Cardiac muscle cell (in vitro differentiated cells and primary cell): ENCODE measurements around the gene MBNL1. TPM values are rescaled to one million over a fixed set of nuclear protein-coding genes. Genes with fewer than 3 reads are reported as not detected.
A peak's percentile ranks its signal among the peaks of the same experiment; 100 is the strongest.

Experiments
- DNase-seq, 2 donors: peaks; one replicate each; pipeline versions ENCODE4 v3.0.0 to v3.0.0-alpha.2; 2010 to 2017; ENCODE audit warnings: low read depth in 1 of 2, low spot score in 1 of 2
- H3K27ac ChIP-seq: fragments of 200-600 bp; sonication (generic); 2 replicates; pipeline ENCODE4 v1.5.1; 2016
- H3K27me3 ChIP-seq: fragments of 200-600 bp; sonication (generic); 2 replicates; pipeline ENCODE4 v1.6.0; 2016; ENCODE audit warnings: control low read depth
- H3K36me3 ChIP-seq: fragments of 200-600 bp; sonication (generic); 2 replicates; pipeline ENCODE4 v1.5.1; 2016; ENCODE audit warnings: control low read depth
- H3K4me1 ChIP-seq: fragments of 200-600 bp; sonication (generic); 2 replicates; pipeline ENCODE4 v1.8.1; 2017; ENCODE audit warnings: low read depth, mild to moderate bottlenecking, mixed run types
- H3K4me3 ChIP-seq: fragments of 200-600 bp; sonication (generic); 2 replicates; pipeline ENCODE4 v1.5.1; 2016; ENCODE audit warnings: mild to moderate bottlenecking
- H3K9me3 ChIP-seq: fragments of 200-600 bp; sonication (generic); 2 replicates; pipeline ENCODE4 v1.5.1; 2017; ENCODE audit warnings: low read depth, mild to moderate bottlenecking, control low read depth
- polyA plus RNA-seq: library from polyadenylated mRNA; unstranded; fragments of >200 nt; fragmentation: Nextera tagmentation; extraction: Ambion mirVana; gene quantifications from 2 replicates; pipeline ENCODE4 v1.2.1, GENCODE V29; 2016
- total RNA-seq: library from RNA; depleted of rRNA; stranded (reverse); fragments of >200 nt; gene quantifications from 2 replicates; pipeline ENCODE4 v1.2.3, GENCODE V29; 2016
- TF ChIP-seq, protein P1 (sequence below): IDR thresholded peaks from 2 replicates; pipeline ENCODE4 v1.5.1; 2012; ENCODE audit warnings: low read depth, mild to moderate bottlenecking, low read length

The MBNL1 gene
- total and polyA plus RNA-seq, 2 experiments from 2014 or later: 18.1 to 75.1 TPM

GRCh38 chr3:152373379-152373778 is 104.7 kb downstream of the MBNL1 start:
- no peaks in the 10 kb centered on the region for H3K36me3 ChIP-seq
- no peak overlapping the region for H3K27ac ChIP-seq
- H3K4me3 ChIP-seq: no peak overlapping the region
- H3K4me1 ChIP-seq: no peaks in the 10 kb centered on the region
- TF ChIP-seq, protein P1, sequence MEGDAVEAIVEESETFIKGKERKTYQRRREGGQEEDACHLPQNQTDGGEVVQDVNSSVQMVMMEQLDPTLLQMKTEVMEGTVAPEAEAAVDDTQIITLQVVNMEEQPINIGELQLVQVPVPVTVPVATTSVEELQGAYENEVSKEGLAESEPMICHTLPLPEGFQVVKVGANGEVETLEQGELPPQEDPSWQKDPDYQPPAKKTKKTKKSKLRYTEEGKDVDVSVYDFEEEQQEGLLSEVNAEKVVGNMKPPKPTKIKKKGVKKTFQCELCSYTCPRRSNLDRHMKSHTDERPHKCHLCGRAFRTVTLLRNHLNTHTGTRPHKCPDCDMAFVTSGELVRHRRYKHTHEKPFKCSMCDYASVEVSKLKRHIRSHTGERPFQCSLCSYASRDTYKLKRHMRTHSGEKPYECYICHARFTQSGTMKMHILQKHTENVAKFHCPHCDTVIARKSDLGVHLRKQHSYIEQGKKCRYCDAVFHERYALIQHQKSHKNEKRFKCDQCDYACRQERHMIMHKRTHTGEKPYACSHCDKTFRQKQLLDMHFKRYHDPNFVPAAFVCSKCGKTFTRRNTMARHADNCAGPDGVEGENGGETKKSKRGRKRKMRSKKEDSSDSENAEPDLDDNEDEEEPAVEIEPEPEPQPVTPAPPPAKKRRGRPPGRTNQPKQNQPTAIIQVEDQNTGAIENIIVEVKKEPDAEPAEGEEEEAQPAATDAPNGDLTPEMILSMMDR: no peak
- DNase-seq: no peak
- no peaks in the 10 kb centered on the region for H3K9me3 ChIP-seq
- H3K27me3 ChIP-seq: no peaks in the 10 kb centered on the region

GRCh38 chr3:152374262-152374990 is 105.7 kb downstream of the MBNL1 start:
- Histone ChIP-seq H3K36me3 (no peaks in the 10 kb centered on the region), H3K4me3 (no peak overlapping the region), H3K9me3 (no peaks in the 10 kb centered on the region), H3K27me3 (no peaks in the 10 kb centered on the region), H3K4me1 (peaks cover 8% of the 10 kb centered on the region), H3K27ac (no peak overlapping the region)
- TF ChIP-seq, protein P1: no peak
- DNase-seq: no peak

DNA sequence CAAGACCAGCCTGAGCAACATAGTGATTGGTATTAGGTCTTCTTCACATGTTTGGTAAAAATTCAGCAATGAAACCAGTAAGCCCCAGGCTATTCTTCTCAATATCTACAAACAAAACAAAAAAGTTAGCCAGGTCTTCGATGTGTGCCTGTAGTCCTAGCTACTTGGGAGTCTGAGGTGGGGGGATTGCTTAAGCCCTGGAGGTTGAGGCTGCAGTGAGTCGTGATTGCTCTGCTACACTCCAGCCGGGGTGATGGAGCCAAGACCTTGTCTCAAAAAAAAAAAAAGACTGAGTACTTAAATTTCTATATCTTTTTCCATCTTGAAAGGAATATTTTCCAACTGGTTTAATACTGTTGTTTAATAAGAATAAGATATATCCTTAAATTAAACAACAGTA is 106.8 kb downstream of the MBNL1 start:
- no peaks in the 10 kb centered on the region for H3K9me3 ChIP-seq
- H3K4me1 ChIP-seq: peaks cover 8% of the 10 kb centered on the region
- DNase-seq: peak in 1 of 2 donors; percentile 21
- no peaks in the 10 kb centered on the region for H3K27me3 ChIP-seq
- TF ChIP-seq, protein P1: no peak
- no peak overlapping the region for H3K27ac ChIP-seq
- no peak overlapping the region for H3K4me3 ChIP-seq
- H3K36me3 ChIP-seq: no peaks in the 10 kb centered on the region

GRCh38 chr3:152376351-152377183 is 107.8 kb downstream of the MBNL1 start:
- peak in 1 of 2 donors; percentile 56 for DNase-seq
- peaks cover 8% of the 10 kb centered on the region for H3K4me1 ChIP-seq
- no peak overlapping the region for H3K4me3 ChIP-seq
- no peaks in the 10 kb centered on the region for H3K9me3 ChIP-seq
- H3K36me3 ChIP-seq: no peaks in the 10 kb centered on the region
- H3K27me3 ChIP-seq: no peaks in the 10 kb centered on the region
- TF ChIP-seq, protein P1: no peak
- H3K27ac ChIP-seq: no peak overlapping the region

GRCh38 chr3:152377184-152377570 is 108.4 kb downstream of the MBNL1 start:
- Histone ChIP-seq H3K4me1 (peaks cover 8% of the 10 kb centered on the region), H3K9me3 (no peaks in the 10 kb centered on the region), H3K36me3 (no peaks in the 10 kb centered on the region), H3K27ac (no peak overlapping the region), H3K27me3 (no peaks in the 10 kb centered on the region), H3K4me3 (no peak overlapping the region)
- no peak for DNase-seq
- TF ChIP-seq, protein P1: no peak
